H54 (cell line): Measurements from ENCODE around the gene PEX7.
"Not testable (repeated sequence)": the region's sequence is repeated elsewhere in the genome, so short reads cannot be mapped to it uniquely, and the experiment has no call there.

Source experiments
- DNase-seq: peaks from one replicate; pipeline ENCODE4 v3.0.0; 2011; ENCODE audit warnings: low spot score, mixed read lengths; ENCODE audit not compliant: insufficient read length
- FAIRE-seq: peaks from 3 replicates; lab custom pipeline; 2011; peaks lifted over from hg19 to GRCh38; lab: Jason Lieb, UNC
- POLR2A ChIP-seq: IDR thresholded peaks from 2 replicates; pipeline ENCODE4 v1.6.1; 2011; ENCODE audit warnings: low read depth, mild to moderate bottlenecking, low read length

PEX7 gene

GRCh38 chr6:136798044-136798443 lies 24.3 kb upstream of the PEX7 start:
- no peak for DNase-seq
- no peak for TF ChIP-seq POLR2A
- FAIRE-seq = no peak

- FAIRE-seq = no peak
- DNase-seq = no peak
- no peak for TF ChIP-seq POLR2A
Observed at GRCh38 chr6:136801581-136801980, 20.8 kb upstream of the PEX7 start.

GRCh38 chr6:136803608-136804007 lies 18.8 kb upstream of the PEX7 start:
- DNase-seq (no peak), FAIRE-seq (no peak)
- no peak for TF ChIP-seq POLR2A

- FAIRE-seq (no peak), DNase-seq (no peak)
- no peak for TF ChIP-seq POLR2A
Observed at GRCh38 chr6:136809091-136809860, 13.1 kb upstream of the PEX7 start.

- DNase-seq (no peak), FAIRE-seq (no peak)
- TF ChIP-seq POLR2A = no peak
Observed at GRCh38 chr6:136811272-136811671, 11.1 kb upstream of the PEX7 start.

- TF ChIP-seq POLR2A = no peak
- DNase-seq = no peak
- FAIRE-seq = peak; percentile 48
Observed at GRCh38 chr6:136812174-136812573, 10.2 kb upstream of the PEX7 start.

GRCh38 chr6:136815608-136816007 lies 6.8 kb upstream of the PEX7 start:
- FAIRE-seq = not testable (repeated sequence)

GRCh38 chr6:136816656-136817055 lies 5.7 kb upstream of the PEX7 start:
- DNase-seq (no peak), FAIRE-seq (no peak)
- no peak for TF ChIP-seq POLR2A

More at GRCh38 chr6:136815608-136816007, 6.8 kb upstream of the PEX7 start:
- DNase-seq = not testable (repeated sequence)

GRCh38 chr6:136820561-136820960 lies 1.8 kb upstream of the PEX7 start:
- TF ChIP-seq POLR2A = no peak
- no peak for FAIRE-seq
- no peak for DNase-seq

GRCh38 chr6:136822046-136822375 lies 381 bp upstream of the PEX7 start:
- TF ChIP-seq POLR2A = no peak
- FAIRE-seq (no peak), DNase-seq (no peak)

- no peak for DNase-seq
- no peak for FAIRE-seq
- TF ChIP-seq POLR2A = no peak
Observed at GRCh38 chr6:136823128-136823660, 802 bp downstream of the PEX7 start.

- FAIRE-seq = no peak
- TF ChIP-seq POLR2A = no peak
- DNase-seq = no peak
Observed at GRCh38 chr6:136826216-136826615, 3.8 kb downstream of the PEX7 start.

GRCh38 chr6:136831873-136832562 lies 9.6 kb downstream of the PEX7 start:
- TF ChIP-seq POLR2A = no peak
- DNase-seq = no peak
- FAIRE-seq = no peak

- FAIRE-seq (no peak), DNase-seq (no peak)
- no peak for TF ChIP-seq POLR2A
Observed at GRCh38 chr6:136840276-136841001, 18.0 kb downstream of the PEX7 start.
